H1 (cell line): ENCODE measurements around the gene GRIK4. TPM values are rescaled to one million over a fixed set of nuclear protein-coding genes. Genes with fewer than 3 reads are reported as not detected.

Experiments
- CTCF ChIA-PET: fragments of 300-600 bp; sonication (Branson Sonifier 250); formaldehyde crosslinking; loops from one replicate; lab custom pipeline; 2021; ENCODE audit not compliant: partially characterized antibody; lab: Charles Lee
- POLR2A ChIA-PET: fragments of 300-600 bp; sonication (Branson Sonifier 250); formaldehyde crosslinking; loops from one replicate; lab custom pipeline; 2021; ENCODE audit warnings: inconsistent platforms; ENCODE audit not compliant: partially characterized antibody; lab: Charles Lee
- DNase-seq, 2 experiments: peaks; one replicate each; pipeline versions ENCODE4 v3.0.0 to v3.0.0-alpha.2; 2010 to 2022; ENCODE audit warnings: low spot score in 2 of 2, low read depth in 1 of 2, mixed read lengths in 1 of 2
- FAIRE-seq: peaks from 2 replicates; lab custom pipeline; 2011; peaks lifted over from hg19 to GRCh38; lab: Jason Lieb, UNC
- H2AFZ ChIP-seq: 2 replicates; pipeline ENCODE4 v1.8.1; 2012; ENCODE audit warnings: low read length, inconsistent platforms
- H2AK5ac ChIP-seq: 2 replicates; pipeline ENCODE4 v1.6.1; 2013; ENCODE audit warnings: low read depth, low read length
- H2BK120ac ChIP-seq: replicated peaks from 2 replicates; pipeline ENCODE3; 2013; ENCODE audit warnings: low read depth, low read length, inconsistent platforms
- H2BK12ac ChIP-seq: 2 replicates; pipeline ENCODE4 v1.6.1; 2013; ENCODE audit warnings: low read depth, low read length
- H2BK15ac ChIP-seq: 2 replicates; pipeline ENCODE4 v1.6.1; 2013; ENCODE audit warnings: low read length
- H2BK20ac ChIP-seq: 2 replicates; pipeline ENCODE4 v1.6.1; 2013; ENCODE audit warnings: low read length
- H2BK5ac ChIP-seq: 2 replicates; pipeline ENCODE4 v1.6.1; 2013; ENCODE audit warnings: low read depth, low read length
- H3K14ac ChIP-seq: 2 replicates; pipeline ENCODE4 v1.6.1; 2013; ENCODE audit warnings: inconsistent platforms; ENCODE audit not compliant: insufficient read length
- H3K18ac ChIP-seq: 2 replicates; pipeline ENCODE4 v1.6.1; 2013; ENCODE audit warnings: low read length; ENCODE audit errors: extremely low read depth
- H3K23ac ChIP-seq: 2 replicates; pipeline ENCODE4 v1.6.1; 2013; ENCODE audit warnings: inconsistent platforms; ENCODE audit not compliant: insufficient read length
- H3K23me2 ChIP-seq: 2 replicates; pipeline ENCODE4 v1.6.1; 2013; ENCODE audit warnings: low read depth, low read length
- H3K27ac ChIP-seq: 2 replicates; pipeline ENCODE4 v1.6.1; 2011; ENCODE audit warnings: low read depth, low read length, inconsistent platforms
- H3K27me3 ChIP-seq, 4 experiments: replicated peaks in 1 of 4; 1 replicate in 1 of 4; 2 replicates in 3 of 4; pipeline versions ENCODE4 v1.6.1 to v1.8.1; 2011 to 2013; ENCODE audit warnings: low read length in 3 of 4, mild to moderate bottlenecking in 3 of 4, inconsistent platforms in 2 of 4, mixed read lengths in 2 of 4, moderate library complexity in 1 of 4; ENCODE audit not compliant: control insufficient read depth in 3 of 4, insufficient read depth in 3 of 4; ENCODE audit errors: extremely low read depth in 1 of 4
- H3K36me3 ChIP-seq, 4 experiments: 2 replicates each; pipeline versions ENCODE4 v1.6.1 to v1.8.1; 2011 to 2013; ENCODE audit warnings: mild to moderate bottlenecking in 4 of 4, low read length in 3 of 4, moderate library complexity in 2 of 4, control low read depth in 1 of 4, inconsistent platforms in 1 of 4; ENCODE audit not compliant: insufficient read depth in 4 of 4, control insufficient read depth in 2 of 4
- H3K4ac ChIP-seq: replicated peaks from 2 replicates; pipeline ENCODE3; 2013; ENCODE audit warnings: low read length, low read depth, mixed read lengths, inconsistent platforms; ENCODE audit not compliant: insufficient read length
- H3K4me1 ChIP-seq, 4 experiments: replicated peaks in 1 of 4; 1 replicate in 1 of 4; 2 replicates in 3 of 4; pipeline versions ENCODE4 v1.6.1 to v1.8.1; 2011 to 2013; ENCODE audit warnings: low read length in 3 of 4, inconsistent platforms in 2 of 4, mixed read lengths in 1 of 4; ENCODE audit not compliant: insufficient read depth in 4 of 4, control insufficient read depth in 3 of 4
- H3K4me2 ChIP-seq, 2 experiments: 2 replicates each; pipeline versions ENCODE4 v1.6.1 to v1.8.1; 2011 to 2013; ENCODE audit warnings: low read depth in 2 of 2, low read length in 2 of 2, control low read depth in 1 of 2, inconsistent platforms in 1 of 2, mild to moderate bottlenecking in 1 of 2; ENCODE audit not compliant: insufficient read depth in 1 of 2
- H3K4me3 ChIP-seq, 4 experiments: fragments of 200-600, 300-600 bp in 1 of 4; sonication (generic), shearing (Covaris generic), sonication (Bioruptor Twin) in 1 of 4; 2 replicates each; pipeline versions ENCODE4 v1.5.1 to v1.8.1; 2011 to 2016; ENCODE audit warnings: low read length in 4 of 4, low read depth in 3 of 4, control low read depth in 2 of 4, inconsistent platforms in 2 of 4, mild to moderate bottlenecking in 2 of 4, mixed read lengths in 1 of 4, moderate library complexity in 1 of 4; ENCODE audit not compliant: insufficient read depth in 2 of 4; ENCODE audit errors: extremely low read depth in 1 of 4
- H3K56ac ChIP-seq: replicated peaks from 2 replicates; pipeline ENCODE3; 2013; ENCODE audit warnings: low read depth, mild to moderate bottlenecking, mixed read lengths, low read length, inconsistent platforms; ENCODE audit not compliant: insufficient read length
- H3K79me1 ChIP-seq: 2 replicates; pipeline ENCODE4 v1.6.1; 2013; ENCODE audit warnings: low read depth, low read length, control low read depth
- H3K79me2 ChIP-seq, 2 experiments: 2 replicates each; pipeline versions ENCODE4 v1.6.1 to v1.8.1; 2012 to 2013; ENCODE audit warnings: low read length in 2 of 2, mild to moderate bottlenecking in 2 of 2, inconsistent platforms in 1 of 2; ENCODE audit not compliant: insufficient read depth in 2 of 2, control insufficient read depth in 1 of 2
- H3K9ac ChIP-seq, 4 experiments: replicated peaks in 1 of 4; 1 replicate in 1 of 4; 2 replicates in 3 of 4; pipeline versions ENCODE4 v1.6.1 to v1.8.1; 2011 to 2013; ENCODE audit warnings: low read depth in 3 of 4, low read length in 3 of 4, control low read depth in 2 of 4, mild to moderate bottlenecking in 2 of 4, moderate library complexity in 2 of 4, inconsistent platforms in 1 of 4; ENCODE audit errors: extremely low read depth in 1 of 4
- H3K9me3 ChIP-seq, 2 experiments: 2 replicates each; pipeline versions ENCODE4 v1.6.1 to v1.8.1; 2012 to 2013; ENCODE audit warnings: mild to moderate bottlenecking in 2 of 2, moderate library complexity in 2 of 2, control low read depth in 1 of 2, inconsistent platforms in 1 of 2, low read depth in 1 of 2, low read length in 1 of 2, mixed read lengths in 1 of 2; ENCODE audit not compliant: insufficient read depth in 2 of 2
- H4K20me1 ChIP-seq, 2 experiments: replicated peaks in 1 of 2; 2 replicates each; pipeline versions ENCODE3 to v1.8.1; 2011 to 2013; ENCODE audit warnings: inconsistent platforms in 2 of 2, low read length in 2 of 2, mild to moderate bottlenecking in 1 of 2; ENCODE audit not compliant: insufficient read depth in 2 of 2, control insufficient read depth in 1 of 2
- H4K5ac ChIP-seq: 2 replicates; pipeline ENCODE4 v1.6.1; 2013; ENCODE audit warnings: low read length, low read depth, mixed read lengths, inconsistent platforms; ENCODE audit not compliant: insufficient read length
- H4K8ac ChIP-seq: 2 replicates; pipeline ENCODE4 v1.8.0; 2013; ENCODE audit warnings: mild to moderate bottlenecking, moderate library complexity, low read length, inconsistent platforms; ENCODE audit not compliant: insufficient read depth; ENCODE audit errors: extremely low read depth
- H4K91ac ChIP-seq: replicated peaks from 2 replicates; pipeline ENCODE3; 2013; ENCODE audit warnings: low read length, mixed read lengths, inconsistent platforms; ENCODE audit not compliant: insufficient read length
- JUND ChIP-seq: IDR thresholded peaks from 2 replicates; pipeline ENCODE4 v1.6.1; 2011; ENCODE audit warnings: mild to moderate bottlenecking, improper control_type of control experiment, low read length
- KDM4A ChIP-seq: IDR thresholded peaks from one replicate; pipeline ENCODE4 v1.7.1; 2012; ENCODE audit warnings: low read depth, mild to moderate bottlenecking, moderate library complexity, low read length, inconsistent platforms; ENCODE audit not compliant: severe bottlenecking
- KDM5A ChIP-seq: fragments of 200-600 bp; IDR thresholded peaks from 2 replicates; pipeline ENCODE4 v1.7.1; 2012; ENCODE audit warnings: mild to moderate bottlenecking, low read length, inconsistent platforms, mixed read lengths
- PHF8 ChIP-seq: fragments of 200-600 bp; sonication (generic); conservative IDR thresholded peaks from 2 replicates; pipeline ENCODE4 v1.7.1; 2012; ENCODE audit warnings: low read depth, mild to moderate bottlenecking, inconsistent platforms, low read length, moderate library complexity
- RAD21 ChIP-seq, 2 experiments: IDR thresholded peaks in 1 of 2; conservative IDR thresholded peaks in 1 of 2; 2 replicates each; pipeline ENCODE4 v1.6.1; 2011; ENCODE audit warnings: low read depth in 2 of 2, low read length in 2 of 2, improper control_type of control experiment in 1 of 2, inconsistent platforms in 1 of 2, mild to moderate bottlenecking in 1 of 2, moderate library complexity in 1 of 2
- RNF2 ChIP-seq: fragments of 200-900, 300-1000 bp; sonication (generic); IDR thresholded peaks from 2 replicates; pipeline ENCODE4 v1.7.1; 2016; ENCODE audit warnings: borderline replicate concordance, low read depth, mild to moderate bottlenecking, antibody characterized with exemption, low read length; ENCODE audit not compliant: poor library complexity, severe bottlenecking; ENCODE audit errors: missing control alignments
- SAP30 ChIP-seq: fragments of 300-600 bp; sonication (generic); IDR thresholded peaks from 2 replicates; pipeline ENCODE4 v1.7.1; 2012; ENCODE audit warnings: low read length, moderate library complexity, mild to moderate bottlenecking, inconsistent platforms; ENCODE audit not compliant: insufficient read depth, insufficient replicate concordance
- SP4 ChIP-seq: IDR thresholded peaks from 2 replicates; pipeline ENCODE4 v1.6.1; 2012; ENCODE audit warnings: low read length, inconsistent platforms
- YY1 ChIP-seq: IDR thresholded peaks from 2 replicates; pipeline ENCODE4 v1.6.1; 2011; ENCODE audit warnings: low read depth, mild to moderate bottlenecking, low read length
- whole genome bisulfite sequencing, 2 experiments: shearing (Covaris generic) in 1 of 2; methylation state at CpG; one replicate each; pipeline versions ENCODE4 v1.1.6 to v1.1.7; 2013 to 2015; ENCODE audit warnings: low lambda C conversion rate in 2 of 2, mixed read lengths in 2 of 2, inconsistent platforms in 1 of 2, low coverage in 1 of 2, missing lambda C conversion rate in 1 of 2; ENCODE audit not compliant: insufficient replicate concordance in 2 of 2, insufficient coverage in 1 of 2, insufficient read length in 1 of 2; ENCODE audit errors: extremely low coverage in 1 of 2, missing lambda C conversion rate in 1 of 2; 5-methylcytosine and 5-hydroxymethylcytosine counted together
- polyA plus RNA-seq, 7 experiments: library from polyadenylated mRNA; depleted of rRNA in 3 of 7; stranded (reverse) in 5 of 7; unstranded in 2 of 7; fragments of >200 nt in 5 of 7; fragments of 200-250 nt in 2 of 7; gene quantifications; 1 replicate in 5 of 7; 2 replicates in 1 of 7; 4 replicates in 1 of 7; pipeline versions ENCODE4 v1.2.1 to v1.2.3, GENCODE V29; 2011 to 2013; ENCODE audit warnings: missing spikeins in 2 of 7, mixed read lengths in 2 of 7
- total RNA-seq: library from RNA; stranded (reverse); fragmentation: NEBNext Ultra II Directional; extraction: Animal tissue kit (Norgen Biotek cat#: 25700); gene quantifications from 2 replicates; pipeline ENCODE4 v1.2.1, GENCODE V29; 2021
- TF ChIP-seq, protein P1 (sequence below): IDR thresholded peaks from 2 replicates; pipeline ENCODE4 v1.6.1; 2011; ENCODE audit warnings: low read length, improper control_type of control experiment

GRIK4 gene
- total and polyA plus RNA-seq, 2 of the 8 experiments (the other 6 are each of a cell fraction or from before 2014, with no cell fraction given): 1.2 to 2.9 TPM

GRCh38 chr11:120565466-120566155, 54.1 kb downstream of the GRIK4 start:
- Histone ChIP-seq H3K4me1 (peaks cover 10 to 29% (median 13%) of the 10 kb centered on the region in 4 experiments), H3K56ac (no peak overlapping the region), H2BK15ac (no peak overlapping the region), H3K36me3 (no peaks in the 10 kb centered on the region), H3K9me3 (no peaks in the 10 kb centered on the region), H2AK5ac (no peak overlapping the region), H3K79me2 (no peaks in the 10 kb centered on the region), H3K27me3 (peaks cover 0 to 38% (median 27%) of the 10 kb centered on the region in 4 experiments; a peak in 6 of 7 replicates), H4K20me1 (no peaks in the 10 kb centered on the region), H3K9ac (no peak overlapping the region), H2BK120ac (no peak overlapping the region), H4K5ac (no peak overlapping the region), H2BK20ac (no peak overlapping the region), H3K79me1 (no peaks in the 10 kb centered on the region), H4K8ac (no peak overlapping the region), H2AFZ (no peak overlapping the region), H3K4me2 (peak overlapping the region; percentile 78 to 93), H2BK12ac (no peak overlapping the region), H3K27ac (no peak overlapping the region), H2BK5ac (no peak overlapping the region), H3K18ac (no peak overlapping the region), H3K23ac (no peak overlapping the region), H4K91ac (no peak overlapping the region), H3K23me2 (peaks cover 14% of the 10 kb centered on the region; the same call in 1 of the 2 replicates), H3K4ac (no peak overlapping the region), H3K14ac (no peak overlapping the region), H3K4me3 (peak overlapping the region in 1 of 4 experiments; percentile 66; a peak in 2 of 8 replicates)
- FAIRE-seq: peak; percentile 70
- 77% methylated on average over 14 of the region's 14 CpGs; no CpG with 5 or more reads in 1 of the 2 experiments for WGBS, 2 experiments
- DNase-seq: no peak
- CTCF ChIA-PET: interaction anchor here (0.8 to 2.8 kb wide), 6 partner anchors 13 to 67 kb away, joined by 3 to 12 read pairs (median 4); no protein-coding TSS in a partner anchor
- POLR2A ChIA-PET: interaction anchor here (0.8 to 2.5 kb wide), 5 partner anchors 9 to 77 kb away, joined by 3 to 8 read pairs (median 4); no protein-coding TSS in a partner anchor
- TF ChIP-seq SAP30: no peak
- no peak for TF ChIP-seq KDM5A
- no peak for TF ChIP-seq YY1
- no peak for TF ChIP-seq KDM4A
- TF ChIP-seq, protein P1, sequence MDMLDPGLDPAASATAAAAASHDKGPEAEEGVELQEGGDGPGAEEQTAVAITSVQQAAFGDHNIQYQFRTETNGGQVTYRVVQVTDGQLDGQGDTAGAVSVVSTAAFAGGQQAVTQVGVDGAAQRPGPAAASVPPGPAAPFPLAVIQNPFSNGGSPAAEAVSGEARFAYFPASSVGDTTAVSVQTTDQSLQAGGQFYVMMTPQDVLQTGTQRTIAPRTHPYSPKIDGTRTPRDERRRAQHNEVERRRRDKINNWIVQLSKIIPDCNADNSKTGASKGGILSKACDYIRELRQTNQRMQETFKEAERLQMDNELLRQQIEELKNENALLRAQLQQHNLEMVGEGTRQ: no peak
- no peak for TF ChIP-seq SP4
- no peak for TF ChIP-seq RAD21 (IDR thresholded peaks at IDR 0.05 in 1 of 2, conservative IDR thresholded peaks at IDR 0.05 in 1 of 2; ENCODE audit: low read depth in 2 of 2, low read length in 2 of 2)
- TF ChIP-seq PHF8: no peak
- no peak for TF ChIP-seq JUND
- no peak for TF ChIP-seq RNF2
